Left lobe of liver (tissue), 2 donors: Measurements from ENCODE around the gene SLC10A3. TPM values are rescaled to one million over a fixed set of nuclear protein-coding genes. Genes with fewer than 3 reads are reported as not detected.

Experiments used
- ATAC-seq: fragments of 200-7000 bp; cut with Tn5 transposase; one replicate; pipeline ENCODE4 v1.9.1; 2020; ENCODE audit warnings: mild to moderate bottlenecking, moderate library complexity
- DNase-seq: peaks from one replicate; pipeline ENCODE4 v3.0.0-alpha.2; 2020; ENCODE audit warnings: low spot score
- total RNA-seq: library from RNA; stranded (reverse); gene quantifications from one replicate; pipeline ENCODE4 v1.2.1, GENCODE V29; 2021
- donor health status: DM: no; HTN: no; CAD: no; lungs with moderate emphysema.
- donor health status: DM: no; HTN: yes; CAD: no.

SLC10A3 gene
- total RNA-seq, 1 donor from 2014 or later = 3.7 TPM

- ATAC-seq (peak; percentile 91), DNase-seq (peak; percentile 76)
These were observed 46.3 kb downstream of the SLC10A3 start, which contains the start of gene FAM50A for GRCh38 chrX:154443992-154444754. TSS of gene FAM50A (plus strand) at chrX:154444141. CDS start at chrX:154444236, 95 bp downstream.

- peak; percentile 6 for ATAC-seq
- no peak for DNase-seq
These were observed 46.9 kb downstream of the SLC10A3 start for GRCh38 chrX:154443479-154443910.

- no peak for DNase-seq
- ATAC-seq = no peak
These were observed 48.3 kb downstream of the SLC10A3 start for GRCh38 chrX:154441984-154442707.

- ATAC-seq = no peak
- DNase-seq = no peak
These were observed 48.9 kb downstream of the SLC10A3 start for GRCh38 chrX:154441564-154441963.

GRCh38 chrX:154440623-154441357, 49.6 kb downstream of the SLC10A3 start:
- DNase-seq = no peak
- ATAC-seq = no peak

GRCh38 chrX:154439841-154440240, 50.6 kb downstream of the SLC10A3 start:
- ATAC-seq (peak; percentile 43), DNase-seq (peak; percentile 61)

- DNase-seq = no peak
- ATAC-seq = no peak
These were observed 52.2 kb downstream of the SLC10A3 start for GRCh38 chrX:154437971-154438893.

Other genes starting within 250 kb of the SLC10A3 start
- gene OPN1MW3, start 233.0 kb downstream of the SLC10A3 start, total RNA-seq = not detected
- not detected for gene TEX28, start 195.5 kb downstream of the SLC10A3 start, total RNA-seq
- not detected for gene TKTL1, start 194.8 kb downstream of the SLC10A3 start, total RNA-seq
- 76.6 TPM for gene FLNA, start 116.0 kb downstream of the SLC10A3 start, total RNA-seq
- 19.5 TPM for gene EMD, start 111.3 kb downstream of the SLC10A3 start, total RNA-seq
- 1,085 TPM for gene RPL10, start 92.3 kb downstream of the SLC10A3 start, total RNA-seq
- gene DNASE1L1, start 81.4 kb downstream of the SLC10A3 start, total RNA-seq = 14.9 TPM
- 21.0 TPM for gene TAFAZZIN, start 79.1 kb downstream of the SLC10A3 start, total RNA-seq
- gene ATP6AP1, start 62.0 kb downstream of the SLC10A3 start, total RNA-seq = 26.2 TPM
- gene GDI1, start 53.5 kb downstream of the SLC10A3 start, total RNA-seq = 31.4 TPM
- 18.7 TPM for gene FAM50A, start 46.5 kb downstream of the SLC10A3 start, total RNA-seq
- 4.5 TPM for gene PLXNA3, start 32.3 kb downstream of the SLC10A3 start, total RNA-seq
- gene LAGE3, start 11.3 kb downstream of the SLC10A3 start, total RNA-seq = 12.0 TPM
- 18.3 TPM for gene UBL4A, start 4.0 kb downstream of the SLC10A3 start, total RNA-seq
- 35.3 TPM for gene FAM3A, start 25.6 kb upstream of the SLC10A3 start, total RNA-seq
- gene G6PD, start 56.2 kb upstream of the SLC10A3 start, total RNA-seq = 5.6 TPM
- gene IKBKG, start 57.0 kb upstream of the SLC10A3 start, total RNA-seq = 69.0 TPM
- not detected for gene CTAG1A, start 94.5 kb upstream of the SLC10A3 start, total RNA-seq
- not detected for gene CTAG1B, start 128.7 kb upstream of the SLC10A3 start, total RNA-seq
- gene CTAG2, start 162.9 kb upstream of the SLC10A3 start, total RNA-seq = not detected